Coronary artery (tissue), 2 donors: ENCODE results near the gene SALL2.
"Not testable (repeated sequence)": the region's sequence is repeated elsewhere in the genome, so short reads cannot be mapped to it uniquely, and the experiment has no call there.

Experiments used
- DNase-seq: peaks from one replicate; pipeline ENCODE4 v3.0.0-alpha.2; 2017; ENCODE audit warnings: low spot score
- H3K27ac ChIP-seq, 2 donors: fragments of 200-600 bp; sonication (generic); one replicate each; pipeline ENCODE4 v1.5.1; 2016 to 2019
- H3K4me3 ChIP-seq: fragments of 200-600 bp; sonication (generic); 2 replicates; pipeline ENCODE4 v1.5.1; 2016; ENCODE audit warnings: mild to moderate bottlenecking, moderate library complexity
- CTCF ChIP-seq: fragments of 200-600 bp; sonication (generic); IDR thresholded peaks from one replicate; pipeline ENCODE4 v1.5.1; 2019; ENCODE audit warnings: antibody characterized with exemption

The SALL2 gene

DNA sequence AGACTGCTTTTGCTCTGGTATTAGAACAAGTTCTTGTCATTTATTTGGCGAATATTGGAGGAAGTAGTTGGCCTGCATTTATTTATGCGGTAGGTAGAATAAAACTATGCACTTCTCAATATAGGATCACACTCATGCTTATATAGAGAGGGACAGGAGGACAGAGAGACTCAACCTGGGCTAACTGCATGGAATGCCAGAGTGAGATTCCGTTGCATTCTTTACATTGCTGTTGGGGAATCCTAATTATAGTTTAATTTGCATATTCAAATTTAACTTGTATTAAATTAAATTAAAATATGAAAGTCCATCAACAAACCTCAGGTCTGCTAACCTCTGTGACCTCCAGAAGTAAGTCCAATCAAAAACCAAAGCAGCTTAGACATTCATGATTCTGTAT is 27.1 kb upstream of the SALL2 start:
- H3K4me3 ChIP-seq: no peak overlapping the region
- no peak for TF ChIP-seq CTCF
- DNase-seq: no peak
- H3K27ac ChIP-seq: no peak overlapping the region

DNA sequence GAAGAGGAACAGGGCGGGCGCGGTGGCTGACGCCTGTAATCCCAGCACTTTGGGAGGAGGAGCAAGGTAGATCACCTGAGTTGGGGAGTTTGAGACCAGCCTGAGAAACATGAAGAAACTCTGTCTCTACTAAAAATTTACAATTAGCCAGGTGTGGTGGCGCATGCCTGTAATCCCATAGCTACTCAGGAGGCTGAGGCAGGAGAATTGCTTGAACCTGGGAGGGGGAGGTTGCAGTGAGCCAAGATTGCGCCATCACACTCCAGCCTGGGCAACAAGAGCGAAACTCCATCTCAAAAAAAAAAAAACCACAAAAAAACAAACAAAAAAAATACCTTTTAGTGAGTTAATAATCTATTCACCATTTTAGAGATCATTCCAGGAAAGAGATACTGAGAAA is 18.4 kb upstream of the SALL2 start:
- H3K27ac ChIP-seq, H3K4me3 ChIP-seq, DNase-seq: not testable (repeated sequence)

GRCh38 chr14:21543963-21544362 is 17.8 kb upstream of the SALL2 start:
- Histone ChIP-seq H3K4me3 (no peak overlapping the region), H3K27ac (no peak overlapping the region)
- no peak for TF ChIP-seq CTCF
- DNase-seq: no peak

DNA sequence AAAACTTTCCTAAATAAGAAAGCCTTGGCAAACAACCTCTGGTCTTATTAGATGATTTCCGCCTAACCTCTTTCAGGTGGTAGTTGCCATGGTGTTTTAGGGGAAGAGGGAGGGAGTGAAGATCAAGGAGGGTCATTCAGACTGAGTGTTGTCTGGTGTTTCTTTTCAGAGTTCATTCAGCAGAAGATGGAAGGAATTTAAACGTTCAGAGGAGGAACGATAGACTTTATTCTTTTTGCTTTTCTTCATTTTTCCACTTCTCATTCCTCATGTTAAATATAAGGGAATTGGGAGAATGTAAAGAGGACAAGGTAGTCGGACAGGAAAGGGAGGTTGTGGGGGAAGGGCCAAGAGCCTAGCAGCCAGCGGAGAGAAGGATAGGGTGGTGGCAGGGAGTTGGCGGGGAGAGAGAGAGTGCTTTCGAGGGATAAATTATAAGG is 17.4 kb upstream of the SALL2 start:
- Histone ChIP-seq H3K4me3 (no peak overlapping the region), H3K27ac (no peak overlapping the region)
- no peak for DNase-seq
- no peak for TF ChIP-seq CTCF

DNA sequence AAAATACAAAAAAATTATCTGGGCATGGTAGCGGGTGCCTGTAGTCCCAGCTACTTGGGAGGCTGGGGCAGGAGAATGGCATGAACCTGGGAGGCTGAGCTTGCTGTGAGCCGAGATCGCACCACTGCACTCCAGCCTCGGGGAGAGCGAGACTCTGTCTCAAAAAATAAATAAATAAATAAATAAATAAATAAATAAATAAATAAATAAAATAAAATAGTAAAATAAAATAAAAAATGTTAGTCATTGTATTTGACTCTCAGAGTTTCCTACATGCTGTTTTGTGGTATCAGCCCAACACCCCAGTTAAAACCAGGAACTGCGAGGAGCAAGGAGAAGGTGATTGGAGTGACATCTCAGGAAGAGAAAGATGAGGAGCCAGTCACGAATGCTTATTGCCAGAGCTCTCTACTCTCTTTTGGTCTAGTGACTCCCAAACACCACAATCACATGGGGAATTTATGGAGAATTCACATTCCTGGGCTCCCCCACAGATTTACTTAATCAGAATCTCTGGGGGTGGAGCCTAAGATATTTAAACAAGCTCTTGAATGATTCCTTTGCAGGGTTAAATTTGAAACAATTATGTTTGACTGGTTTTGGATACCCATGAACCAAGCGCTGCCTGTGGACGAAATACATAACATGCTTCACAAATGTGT is 15.4 kb upstream of the SALL2 start:
- Histone ChIP-seq H3K4me3 (no peak overlapping the region), H3K27ac (no peak overlapping the region)
- TF ChIP-seq CTCF: no peak
- no peak for DNase-seq

DNA sequence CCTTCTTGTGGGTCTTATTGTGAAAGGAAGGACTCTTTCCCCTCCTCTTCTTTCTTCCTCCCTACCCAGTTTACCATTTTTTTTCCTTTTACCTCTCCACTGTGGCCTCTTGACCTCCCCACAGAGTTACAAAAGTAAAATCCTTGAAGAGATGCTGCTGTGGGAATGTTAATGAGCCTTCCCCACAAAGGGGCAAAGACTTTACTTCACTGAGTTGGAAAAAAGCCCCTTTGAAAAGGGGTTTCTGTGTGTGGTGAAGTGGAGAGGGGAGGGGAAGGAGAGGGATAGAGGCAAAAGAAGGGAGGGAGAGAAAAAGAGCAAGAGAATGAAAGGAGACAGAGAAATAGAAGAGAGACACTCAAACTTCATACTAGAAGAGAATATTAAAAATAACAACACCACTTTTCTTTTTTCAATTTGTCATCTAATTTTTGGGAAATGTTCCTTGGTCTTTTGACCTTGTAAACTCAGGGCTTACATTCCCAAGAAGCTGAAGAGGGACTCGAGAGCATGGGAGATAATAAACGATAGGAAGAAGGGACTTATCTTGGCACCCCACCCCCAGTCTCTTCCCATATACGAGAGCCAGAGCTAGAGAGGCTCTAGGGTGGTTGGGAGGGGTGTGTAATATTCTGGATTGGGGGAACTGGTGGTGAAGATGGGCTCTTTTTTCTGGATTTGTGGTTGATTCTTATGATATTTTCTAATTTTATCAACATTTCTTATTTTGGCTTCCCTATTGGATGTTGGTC is 13.2 kb upstream of the SALL2 start:
- Histone ChIP-seq H3K4me3 (no peak overlapping the region), H3K27ac (no peak overlapping the region)
- DNase-seq: no peak
- no peak for TF ChIP-seq CTCF

GRCh38 chr14:21537090-21537424 is 10.9 kb upstream of the SALL2 start:
- no peak for DNase-seq
- no peak for TF ChIP-seq CTCF
- Histone ChIP-seq H3K4me3 (peak overlapping the region; percentile 62), H3K27ac (no peak overlapping the region)
